Measurements from ENCODE around the gene PDZD4.

The PDZD4 gene

GRCh38 chrX:153812220-153812619, 18.1 kb downstream of the PDZD4 start:
- DNase-seq (ENCODE audit: low spot score) = no peak

- DNase-seq (ENCODE audit: low spot score) = no peak
Observed at GRCh38 chrX:153807976-153808375, 22.4 kb downstream of the PDZD4 start.

- DNase-seq (ENCODE audit: low spot score) = no peak
Observed at GRCh38 chrX:153806999-153807575, 23.3 kb downstream of the PDZD4 start.

GRCh38 chrX:153805436-153805835, 24.9 kb downstream of the PDZD4 start:
- DNase-seq (ENCODE audit: low spot score) = no peak

- no peak for DNase-seq (ENCODE audit: low spot score)
Observed at GRCh38 chrX:153804621-153805020, 25.7 kb downstream of the PDZD4 start.

- no peak for DNase-seq (ENCODE audit: low spot score)
Observed at GRCh38 chrX:153804100-153804595, 26.2 kb downstream of the PDZD4 start.

GRCh38 chrX:153803211-153804099, 26.9 kb downstream of the PDZD4 start:
- no peak for DNase-seq (ENCODE audit: low spot score)

GRCh38 chrX:153802513-153803045, 27.8 kb downstream of the PDZD4 start:
- no peak for DNase-seq (ENCODE audit: low spot score)

- DNase-seq (ENCODE audit: low spot score) = no peak
Observed at GRCh38 chrX:153801669-153802068, 28.7 kb downstream of the PDZD4 start.

GRCh38 chrX:153800746-153801145, 29.6 kb downstream of the PDZD4 start:
- DNase-seq (ENCODE audit: low spot score) = no peak

GRCh38 chrX:153800177-153800722, 30.1 kb downstream of the PDZD4 start:
- no peak for DNase-seq (ENCODE audit: low spot score)

- DNase-seq (ENCODE audit: low spot score) = no peak
Observed at GRCh38 chrX:153799326-153799725, 31.0 kb downstream of the PDZD4 start.

- no peak for DNase-seq (ENCODE audit: low spot score)
Observed at GRCh38 chrX:153797415-153798015, 32.8 kb downstream of the PDZD4 start.

- DNase-seq (ENCODE audit: low spot score) = no peak
Observed at GRCh38 chrX:153794897-153795816, 35.2 kb downstream of the PDZD4 start.

GRCh38 chrX:153794018-153794896, 36.1 kb downstream of the PDZD4 start, which contains the start of the genes IDH3G and SSR4:
IDH3G (minus strand) TSS chrX:153794375; CDS start chrX:153794326, 49 bp downstream.
SSR4 (plus strand) TSS chrX:153794668; CDS start chrX:153794688, 20 bp downstream.
- peak; percentile 95 for DNase-seq (ENCODE audit: low spot score)

GRCh38 chrX:153793291-153793690, 37.1 kb downstream of the PDZD4 start:
- no peak for DNase-seq (ENCODE audit: low spot score)

GRCh38 chrX:153792368-153792767, 38.0 kb downstream of the PDZD4 start:
- no peak for DNase-seq (ENCODE audit: low spot score)

- DNase-seq (ENCODE audit: low spot score) = no peak
Observed at GRCh38 chrX:153791104-153791852, 39.1 kb downstream of the PDZD4 start.

GRCh38 chrX:153789654-153790053, 40.7 kb downstream of the PDZD4 start:
- no peak for DNase-seq (ENCODE audit: low spot score)
